ENCODE results near the gene CCDC80.

Gene CCDC80

GRCh38 chr3:112687211-112687610 lies 46.3 kb upstream of the CCDC80 start:
- no peak for DNase-seq (ENCODE audit: low read depth)
- TF ChIP-seq CTCF (conservative IDR thresholded peaks at IDR 0.05; ENCODE audit: low read depth, low read length) = no peak
- no peak overlapping the region for H3K4me3 ChIP-seq (ENCODE audit: low read depth, low read length)

- TF ChIP-seq CTCF (conservative IDR thresholded peaks at IDR 0.05; ENCODE audit: low read depth, low read length) = no peak
- DNase-seq (ENCODE audit: low read depth) = no peak
- no peak overlapping the region for H3K4me3 ChIP-seq (ENCODE audit: low read depth, low read length)
Measured at GRCh38 chr3:112685956-112686799, 45.2 kb upstream of the CCDC80 start.

GRCh38 chr3:112685420-112685819 lies 44.5 kb upstream of the CCDC80 start:
- peak; percentile 80 for DNase-seq (ENCODE audit: low read depth)
- no peak for TF ChIP-seq CTCF (conservative IDR thresholded peaks at IDR 0.05; ENCODE audit: low read depth, low read length)
- H3K4me3 ChIP-seq (ENCODE audit: low read depth, low read length) = no peak overlapping the region

- DNase-seq (ENCODE audit: low read depth) = no peak
- H3K4me3 ChIP-seq (ENCODE audit: low read depth, low read length) = no peak overlapping the region
- TF ChIP-seq CTCF (conservative IDR thresholded peaks at IDR 0.05; ENCODE audit: low read depth, low read length) = no peak
Measured at GRCh38 chr3:112682361-112682760, 41.4 kb upstream of the CCDC80 start.

GRCh38 chr3:112681822-112682325 lies 40.9 kb upstream of the CCDC80 start:
- TF ChIP-seq CTCF (conservative IDR thresholded peaks at IDR 0.05; ENCODE audit: low read depth, low read length) = no peak
- DNase-seq (ENCODE audit: low read depth) = peak; percentile 70
- H3K4me3 ChIP-seq (ENCODE audit: low read depth, low read length) = no peak overlapping the region

- H3K4me3 ChIP-seq (ENCODE audit: low read depth, low read length) = no peak overlapping the region
- TF ChIP-seq CTCF (conservative IDR thresholded peaks at IDR 0.05; ENCODE audit: low read depth, low read length) = no peak
- peak; percentile 98 for DNase-seq (ENCODE audit: low read depth)
Measured at GRCh38 chr3:112676659-112677234, 35.8 kb upstream of the CCDC80 start.
